Esophagus squamous epithelium (tissue), 5 donors: ENCODE results near the gene MCM5. TPM values are rescaled to one million over a fixed set of nuclear protein-coding genes. Genes with fewer than 3 reads are reported as not detected.
A peak's percentile ranks its signal among the peaks of the same experiment; 100 is the strongest.
"Not testable (repeated sequence)": the region's sequence is repeated elsewhere in the genome, so short reads cannot be mapped to it uniquely, and the experiment has no call there.

ENCODE experiments used
- DNase-seq: peaks from one replicate; lab custom pipeline; 2025; lab: John Stamatoyannopoulos, UW
- H3K27ac ChIP-seq, 4 donors: fragments of 200-600 bp; sonication (generic); one replicate each; pipeline ENCODE4 v1.5.1; 2016 to 2019; ENCODE audit warnings: mild to moderate bottlenecking in 1 of 4
- H3K27me3 ChIP-seq, 4 donors: fragments of 200-600 bp; sonication (generic); 1 replicate in 3 of 4; 2 replicates in 1 of 4; pipeline versions ENCODE4 v1.5.1 to v1.6.0; 2017 to 2021; ENCODE audit warnings: antibody characterized with exemption in 1 of 4
- H3K36me3 ChIP-seq, 3 donors: fragments of 200-600 bp; sonication (generic); one replicate each; pipeline ENCODE4 v1.5.1; 2016 to 2019
- H3K4me1 ChIP-seq, 3 donors: fragments of 200-600 bp; sonication (generic); one replicate each; pipeline ENCODE4 v1.5.1; 2017 to 2019
- H3K4me3 ChIP-seq, 4 donors: fragments of 200-600 bp; sonication (generic); 1 replicate in 3 of 4; 2 replicates in 1 of 4; pipeline ENCODE4 v1.5.1; 2016 to 2019; ENCODE audit warnings: mild to moderate bottlenecking in 2 of 4, moderate library complexity in 1 of 4
- H3K9me3 ChIP-seq, 3 donors: fragments of 200-600 bp; sonication (generic); one replicate each; pipeline ENCODE4 v1.5.1; 2016 to 2019
- CTCF ChIP-seq, 6 experiments: fragments of 450-650 bp in 4 of 6; fragments of 200-600 bp in 2 of 6; sonication (generic) in 2 of 6; IDR thresholded peaks; one replicate each; pipeline ENCODE4 v1.5.1; 2016 to 2019; ENCODE audit warnings: antibody characterized with exemption in 6 of 6, mild to moderate bottlenecking in 4 of 6, moderate library complexity in 4 of 6
- POLR2A ChIP-seq, 4 donors: fragments of 450-650 bp; IDR thresholded peaks; one replicate each; pipeline ENCODE4 v1.6.1; 2017; ENCODE audit warnings: antibody characterized with exemption in 4 of 4, mild to moderate bottlenecking in 4 of 4, moderate library complexity in 3 of 4
- WGBS, 2 donors: methylation state at CpG; one replicate each; pipeline ENCODE4 v1.1.5; 2018; 5-methylcytosine and 5-hydroxymethylcytosine counted together
- intact Hi-C: fragments of 100-400 bp; cut with DNase I; formaldehyde crosslinking; loops from one replicate; pipeline ENCODE4 v1.15.0; 2022
- total RNA-seq, 4 donors: library from RNA; depleted of rRNA; stranded (reverse); fragments of >200 nt; gene quantifications; one replicate each; pipeline ENCODE4 v1.1.0, GENCODE V29; 2016
- donor health status: DM: yes; HTN: yes; CAD: no.

The MCM5 gene
- total RNA-seq, 4 donors from 2014 or later: 23.1 to 48.1 (median 34.6) TPM

GRCh38 chr22:35390933-35391332 lies 9.0 kb upstream of the MCM5 start:
- 91 to 96% methylated on average over 5 of the region's 5 CpGs for WGBS, 2 donors
- intact Hi-C loops: no loop called here

GRCh38 chr22:35392357-35392756 lies 7.6 kb upstream of the MCM5 start:
- Histone ChIP-seq H3K9me3 (no peaks in the 10 kb centered on the region), H3K4me1 (no peaks in the 10 kb centered on the region), H3K4me3 (no peak overlapping the region), H3K27me3 (no peaks in the 10 kb centered on the region), H3K27ac (no peak overlapping the region), H3K36me3 (peaks cover 0 to 30% (median 0%) of the 10 kb centered on the region in 3 donors)
- WGBS, 2 donors: 66 to 94% methylated on average over 2 of the region's 2 CpGs
- DNase-seq: no peak
- TF ChIP-seq CTCF (IDR thresholded peaks at IDR 0.05) (no peak), POLR2A (IDR thresholded peaks at IDR 0.05) (no peak)
- intact Hi-C loops: no loop called here

More at GRCh38 chr22:35390933-35391332, 9.0 kb upstream of the MCM5 start:
- H3K27me3 ChIP-seq: no peaks in the 10 kb centered on the region
- H3K4me3 ChIP-seq: no peak overlapping the region
- no peaks in the 10 kb centered on the region for H3K9me3 ChIP-seq
- no peak overlapping the region for H3K27ac ChIP-seq
- peaks cover 0 to 45% (median 8%) of the 10 kb centered on the region in 3 donors for H3K36me3 ChIP-seq
- TF ChIP-seq POLR2A (IDR thresholded peaks at IDR 0.05) (no peak), CTCF (IDR thresholded peaks at IDR 0.05) (no peak)
- no peak for DNase-seq
- H3K4me1 ChIP-seq: no peaks in the 10 kb centered on the region

- 86 to 90% methylated on average over 11 to 12 of the region's 16 CpGs for WGBS, 2 donors
- no peak for TF ChIP-seq CTCF (IDR thresholded peaks at IDR 0.05)
- no peak for TF ChIP-seq POLR2A (IDR thresholded peaks at IDR 0.05)
- Histone ChIP-seq H3K4me1 (peaks cover 0 to 3% (median 0%) of the 10 kb centered on the region in 3 donors), H3K9me3 (no peaks in the 10 kb centered on the region), H3K27ac (no peak overlapping the region), H3K27me3 (no peaks in the 10 kb centered on the region), H3K4me3 (no peak overlapping the region), H3K36me3 (peaks cover 0 to 21% (median 0%) of the 10 kb centered on the region in 3 donors)
- DNase-seq: no peak
- intact Hi-C loops: no loop called here
Observed at GRCh38 chr22:35393116-35394010, 6.6 kb upstream of the MCM5 start.

GRCh38 chr22:35394011-35394312 lies 6.0 kb upstream of the MCM5 start:
- H3K27me3 ChIP-seq: no peaks in the 10 kb centered on the region
- 56 to 74% methylated on average over 4 of the region's 4 CpGs for WGBS, 2 donors
- peaks cover 0 to 3% (median 0%) of the 10 kb centered on the region in 3 donors for H3K4me1 ChIP-seq
- DNase-seq: no peak
- intact Hi-C loops: no loop called here
- no peak overlapping the region for H3K4me3 ChIP-seq
- H3K27ac ChIP-seq: no peak overlapping the region
- peaks cover 0 to 21% (median 0%) of the 10 kb centered on the region in 3 donors for H3K36me3 ChIP-seq
- H3K9me3 ChIP-seq: no peaks in the 10 kb centered on the region
- TF ChIP-seq POLR2A (IDR thresholded peaks at IDR 0.05) (no peak), CTCF (IDR thresholded peaks at IDR 0.05) (no peak)

- H3K4me3 ChIP-seq: no peak overlapping the region
- TF ChIP-seq CTCF (IDR thresholded peaks at IDR 0.05): no peak
- no peak for TF ChIP-seq POLR2A (IDR thresholded peaks at IDR 0.05)
- no peak for DNase-seq
- peaks cover 0 to 17% (median 0%) of the 10 kb centered on the region in 3 donors for H3K36me3 ChIP-seq
- peaks cover 0 to 9% (median 5%) of the 10 kb centered on the region in 3 donors for H3K4me1 ChIP-seq
- 65 to 87% methylated on average over 5 of the region's 5 CpGs for WGBS, 2 donors
- intact Hi-C loops: no loop called here
- no peaks in the 10 kb centered on the region for H3K27me3 ChIP-seq
- H3K27ac ChIP-seq: no peak overlapping the region
- H3K9me3 ChIP-seq: no peaks in the 10 kb centered on the region
Observed at GRCh38 chr22:35394810-35395563, 5.0 kb upstream of the MCM5 start.

- H3K27me3 ChIP-seq, intact Hi-C loops: not testable (repeated sequence)
- peak overlapping the region in 2 of 4 donors; percentile 6 to 44 for H3K27ac ChIP-seq
Observed at GRCh38 chr22:35396622-35397021, 3.3 kb upstream of the MCM5 start.

More at GRCh38 chr22:35396622-35397021, 3.3 kb upstream of the MCM5 start:
- 71 to 75% methylated on average over 6 of the region's 6 CpGs for WGBS, 2 donors
- not testable (repeated sequence) for H3K36me3 ChIP-seq, H3K4me3 ChIP-seq, H3K9me3 ChIP-seq, DNase-seq
- peaks cover 13 to 25% (median 14%) of the 10 kb centered on the region in 3 donors for H3K4me1 ChIP-seq
